ENCODE data around the gene PTPN14.

GRCh38 chr1:214582289-214582891 lies 31.0 kb upstream of the PTPN14 start:
- TF ChIP-seq CTCF (conservative IDR thresholded peaks at IDR 0.05 in 1 of 2, IDR thresholded peaks at IDR 0.05 in 1 of 2; ENCODE audit: extremely low read depth in 1 of 2, insufficient read depth in 1 of 2, low read depth in 1 of 2, low read length in 2 of 2) (no peak), EZH2 (IDR thresholded peaks at IDR 0.05; ENCODE audit: borderline replicate concordance, low read length) (no peak)
